NCI-H187 treated with DMSO at 0.1 percent for 48 hours (cell line): ENCODE data around the gene ARHGAP27.
"Not testable (repeated sequence)": the region's sequence is repeated elsewhere in the genome, so short reads cannot be mapped to it uniquely, and the experiment has no call there.

Experiments used
- DNase-seq: peaks from one replicate; lab custom pipeline; 2025; lab: John Stamatoyannopoulos, UW

ARHGAP27 gene

GRCh38 chr17:45432405-45433158 is at the start of gene ARHGAP27:
Gene ARHGAP27 (minus strand): TSS chr17:45432870. CDS start chr17:45430279, 2,591 bp downstream.
- DNase-seq = no peak

- not testable (repeated sequence) for DNase-seq
Observed at GRCh38 chr17:45482317-45482716, 49.6 kb upstream of the ARHGAP27 start.

- not testable (repeated sequence) for DNase-seq
Observed at GRCh38 chr17:45475436-45475835, 42.8 kb upstream of the ARHGAP27 start.

- DNase-seq = not testable (repeated sequence)
Observed at GRCh38 chr17:45472249-45472648, 39.6 kb upstream of the ARHGAP27 start.

- DNase-seq = not testable (repeated sequence)
Observed at GRCh38 chr17:45469204-45469563, 36.5 kb upstream of the ARHGAP27 start.

- not testable (repeated sequence) for DNase-seq
Observed at GRCh38 chr17:45468293-45469203, 35.9 kb upstream of the ARHGAP27 start.

GRCh38 chr17:45461524-45462327 is 29.1 kb upstream of the ARHGAP27 start:
- DNase-seq = not testable (repeated sequence)

GRCh38 chr17:45460422-45460821 is 27.8 kb upstream of the ARHGAP27 start:
- DNase-seq = not testable (repeated sequence)

- DNase-seq = not testable (repeated sequence)
Observed at GRCh38 chr17:45454341-45454740, 21.7 kb upstream of the ARHGAP27 start.

GRCh38 chr17:45453731-45454130 is 21.1 kb upstream of the ARHGAP27 start:
- DNase-seq = not testable (repeated sequence)

GRCh38 chr17:45453225-45453534 is 20.5 kb upstream of the ARHGAP27 start:
- not testable (repeated sequence) for DNase-seq

GRCh38 chr17:45452329-45453224 is 19.9 kb upstream of the ARHGAP27 start:
- not testable (repeated sequence) for DNase-seq

GRCh38 chr17:45451660-45452059 is 19.0 kb upstream of the ARHGAP27 start:
- not testable (repeated sequence) for DNase-seq

GRCh38 chr17:45451131-45451530 is 18.5 kb upstream of the ARHGAP27 start:
- no peak for DNase-seq

- not testable (repeated sequence) for DNase-seq
Observed at GRCh38 chr17:45449708-45450329, 17.1 kb upstream of the ARHGAP27 start.

- not testable (repeated sequence) for DNase-seq
Observed at GRCh38 chr17:45449260-45449659, 16.6 kb upstream of the ARHGAP27 start.

- not testable (repeated sequence) for DNase-seq
Observed at GRCh38 chr17:45448483-45448882, 15.8 kb upstream of the ARHGAP27 start.

GRCh38 chr17:45448066-45448465 is 15.4 kb upstream of the ARHGAP27 start:
- not testable (repeated sequence) for DNase-seq

GRCh38 chr17:45447650-45448049 is 15.0 kb upstream of the ARHGAP27 start:
- not testable (repeated sequence) for DNase-seq

GRCh38 chr17:45446872-45447625 is 14.4 kb upstream of the ARHGAP27 start:
- DNase-seq = not testable (repeated sequence)
